NCI-H2196 treated with DMSO at 0.1 percent for 48 hours (cell line): Measurements from ENCODE around the gene CCDC92B.

Source experiments
- DNase-seq: peaks from one replicate; lab custom pipeline; 2025; ENCODE audit not compliant: unreplicated experiment; lab: John Stamatoyannopoulos, UW

The CCDC92B gene

GRCh38 chr17:2779545-2779944 lies 30.1 kb upstream of the CCDC92B start:
- no peak for DNase-seq

GRCh38 chr17:2778489-2778888 lies 29.0 kb upstream of the CCDC92B start:
- no peak for DNase-seq

GRCh38 chr17:2777242-2777867 lies 27.9 kb upstream of the CCDC92B start:
- no peak for DNase-seq

GRCh38 chr17:2776589-2777241 lies 27.3 kb upstream of the CCDC92B start:
- DNase-seq: no peak

GRCh38 chr17:2775206-2775605 lies 25.8 kb upstream of the CCDC92B start:
- DNase-seq: no peak

- DNase-seq: no peak
These were observed 20.7 kb upstream of the CCDC92B start for GRCh38 chr17:2770129-2770528.

- DNase-seq: no peak
These were observed 9.4 kb upstream of the CCDC92B start for GRCh38 chr17:2758870-2759269.

- no peak for DNase-seq
These were observed 6.7 kb upstream of the CCDC92B start for GRCh38 chr17:2755891-2756724.

GRCh38 chr17:2751491-2751890 lies 2.0 kb upstream of the CCDC92B start:
- DNase-seq: no peak

- DNase-seq: no peak
These were observed 1.3 kb upstream of the CCDC92B start for GRCh38 chr17:2750721-2751120.

GRCh38 chr17:2749784-2750181 lies 331 bp upstream of the CCDC92B start:
- DNase-seq: peak; percentile 11

GRCh38 chr17:2745317-2746037 lies 4.0 kb downstream of the CCDC92B start:
- DNase-seq: no peak

- no peak for DNase-seq
These were observed 11.8 kb downstream of the CCDC92B start for GRCh38 chr17:2737693-2738092.

GRCh38 chr17:2736956-2737355 lies 12.5 kb downstream of the CCDC92B start:
- DNase-seq: no peak

GRCh38 chr17:2735896-2736295 lies 13.6 kb downstream of the CCDC92B start:
- no peak for DNase-seq

- DNase-seq: no peak
These were observed 14.5 kb downstream of the CCDC92B start for GRCh38 chr17:2734939-2735338.

GRCh38 chr17:2731807-2732206 lies 17.6 kb downstream of the CCDC92B start:
- no peak for DNase-seq

- no peak for DNase-seq
These were observed 18.6 kb downstream of the CCDC92B start for GRCh38 chr17:2730764-2731353.

GRCh38 chr17:2724784-2725164 lies 24.7 kb downstream of the CCDC92B start:
- no peak for DNase-seq

GRCh38 chr17:2723997-2724783 lies 25.3 kb downstream of the CCDC92B start:
- DNase-seq: no peak
